Neural cell (in vitro differentiated cells): ENCODE measurements around the gene FRG2.
"Not testable (repeated sequence)": the region's sequence is repeated elsewhere in the genome, so short reads cannot be mapped to it uniquely, and the experiment has no call there.

Experiments
- CTCF ChIP-seq: fragments of 450-650 bp; IDR thresholded peaks from 2 replicates; pipeline ENCODE4 v1.5.1; 2014; ENCODE audit warnings: antibody characterized with exemption, mild to moderate bottlenecking, moderate library complexity; ENCODE audit not compliant: poor library complexity, severe bottlenecking
- EP300 ChIP-seq: fragments of 450-650 bp; conservative IDR thresholded peaks from 2 replicates; pipeline ENCODE4 v1.6.1; 2014; ENCODE audit warnings: antibody characterized with exemption, mild to moderate bottlenecking, moderate library complexity; ENCODE audit not compliant: poor library complexity, severe bottlenecking
- EZH2 ChIP-seq: fragments of 200-600, 300-800 bp; shearing (Covaris generic), sonication (generic); IDR thresholded peaks from 2 replicates; pipeline ENCODE4 v1.6.1; 2014; ENCODE audit warnings: antibody characterized with exemption, low read length, borderline replicate concordance, mild to moderate bottlenecking; ENCODE audit not compliant: insufficient read depth, poor library complexity, severe bottlenecking
- MXI1 ChIP-seq: fragments of 450-650 bp; conservative IDR thresholded peaks from 2 replicates; pipeline ENCODE4 v1.6.1; 2014; ENCODE audit warnings: antibody characterized with exemption, mild to moderate bottlenecking; ENCODE audit not compliant: poor library complexity, severe bottlenecking
- POLR2AphosphoS5 ChIP-seq: IDR thresholded peaks from 2 replicates; pipeline ENCODE4 v1.6.1; 2012
- RAD21 ChIP-seq: fragments of 450-650 bp; conservative IDR thresholded peaks from 2 replicates; pipeline ENCODE4 v1.6.1; 2014; ENCODE audit warnings: antibody characterized with exemption, mild to moderate bottlenecking, moderate library complexity
- REST ChIP-seq: IDR thresholded peaks from 2 replicates; pipeline ENCODE4 v1.6.1; 2012; ENCODE audit warnings: borderline replicate concordance
- TAF1 ChIP-seq: IDR thresholded peaks from 2 replicates; pipeline ENCODE4 v1.6.1; 2012; ENCODE audit warnings: low read depth

- not testable (repeated sequence) for TF ChIP-seq EZH2, EP300, POLR2AphosphoS5, TAF1, RAD21, CTCF, MXI1, REST
Measured at GRCh38 chr4:190047627-190048026, 20.6 kb upstream of the FRG2 start.
